Measurements from ENCODE around the gene LRP8. TPM values are rescaled to one million over a fixed set of nuclear protein-coding genes. Genes with fewer than 3 reads are reported as not detected.

The LRP8 gene
- total and polyA plus RNA-seq, 2 of the 4 experiments (the other 2 are of a cell fraction): 12.0 to 12.1 TPM

DNA sequence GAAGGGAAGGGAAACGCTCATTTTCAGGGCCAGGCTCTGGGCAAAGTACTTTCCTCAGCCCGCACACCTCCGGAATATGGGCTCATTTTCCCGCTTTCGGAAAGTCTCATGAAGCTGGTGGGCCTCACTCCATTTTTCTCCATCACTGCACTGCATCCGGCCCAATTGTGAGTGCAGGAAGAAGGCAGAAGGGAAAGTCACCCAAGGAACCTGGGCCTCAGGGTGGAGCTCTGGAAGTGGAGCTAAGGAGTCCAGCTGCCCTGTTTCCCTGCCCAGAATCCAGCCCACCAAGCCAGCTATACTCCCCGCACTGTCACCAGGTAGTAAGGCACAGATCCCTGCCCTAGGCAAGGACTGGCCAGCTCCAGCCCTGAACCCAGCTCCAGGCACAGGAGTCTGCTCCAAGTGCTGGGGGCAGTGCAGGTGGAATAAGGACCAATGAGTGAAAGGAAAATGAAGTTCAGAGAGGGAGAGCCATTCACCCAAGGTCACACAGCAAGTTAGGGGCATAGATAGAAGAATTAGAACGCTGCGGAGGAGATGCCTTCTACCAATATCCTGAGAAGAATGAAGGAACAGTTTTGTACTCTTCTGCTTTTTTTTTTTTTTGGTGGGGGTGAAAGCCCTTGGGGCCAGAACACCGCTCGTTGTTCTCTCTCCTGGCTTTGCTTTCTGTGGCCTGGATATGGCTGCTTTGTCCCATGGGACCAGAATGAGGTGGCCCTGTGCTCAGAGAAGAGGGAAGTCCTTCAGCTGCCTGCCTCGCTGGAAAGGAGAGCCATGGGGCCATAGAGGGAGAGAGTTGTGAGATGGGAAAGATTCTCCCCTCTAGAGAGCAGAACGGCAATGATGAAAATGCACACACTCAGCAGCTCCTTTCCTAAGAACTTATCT is 10.0 kb downstream of the LRP8 start:
- ChIA-PET CTCF (no interaction called here), POLR2A (ENCODE audit: unreplicated experiment) (no interaction called here)
- ATAC-seq (ENCODE audit: low read depth): no peak
- Histone ChIP-seq H2BK5ac (ENCODE audit: low read depth, low read length, poor library complexity, severe bottlenecking) (no peak overlapping the region), H2AK5ac (ENCODE audit: low read depth, low read length) (no peak overlapping the region), H2BK20ac (ENCODE audit: low read depth, low read length) (no peak overlapping the region), H3K4me3 (ENCODE audit: insufficient read depth, low read depth, low read length) (no peak overlapping the region), H3K9me1 (ENCODE audit: insufficient read depth, low read length) (no peaks in the 10 kb centered on the region), H4K91ac (ENCODE audit: insufficient read depth, low read depth, low read length) (no peak overlapping the region), H3K4me2 (ENCODE audit: low read depth, low read length) (no peak overlapping the region), H2AK9ac (replicated peaks; ENCODE audit: low read depth, low read length, poor library complexity) (no peak overlapping the region), H2AFZ (replicated peaks; ENCODE audit: low read length, poor library complexity) (peak overlapping the region; percentile 21), H4K8ac (ENCODE audit: low read depth in 2 of 2, low read length in 2 of 2) (no peak overlapping the region), H3K9ac (ENCODE audit: low read depth, low read length) (no peak overlapping the region), H3K14ac (replicated peaks; ENCODE audit: low read depth, low read length) (no peak overlapping the region), H3K27ac (ENCODE audit: insufficient read depth, low read length) (no peak overlapping the region), H2BK15ac (ENCODE audit: low read depth, low read length) (no peak overlapping the region), H3K18ac (ENCODE audit: low read depth, low read length) (no peak overlapping the region), H3K9me3 (ENCODE audit: control insufficient read depth, insufficient read depth, low read length) (no peaks in the 10 kb centered on the region), H3K27me3 (ENCODE audit: control insufficient read depth, insufficient read depth, low read length) (no peaks in the 10 kb centered on the region), H3K23ac (ENCODE audit: low read depth, low read length) (no peak overlapping the region), H3K56ac (ENCODE audit: extremely low read depth, insufficient read depth, low read length) (no peak overlapping the region), H3K79me1 (ENCODE audit: low read depth in 1 of 2, low read length in 2 of 2) (peaks cover 3% of the 10 kb centered on the region in 2 experiments; a peak in 1 of 4 replicates), H2BK120ac (ENCODE audit: low read depth, low read length) (no peak overlapping the region), H4K5ac (ENCODE audit: low read depth, low read length) (no peak overlapping the region), H3K36me3 (ENCODE audit: control insufficient read depth, insufficient read depth, low read length) (no peaks in the 10 kb centered on the region), H3K4me1 (ENCODE audit: control insufficient read depth, insufficient read depth, low read length) (peaks cover 4% of the 10 kb centered on the region; the same call in 1 of the 2 replicates), H3K4ac (ENCODE audit: low read depth, low read length) (no peak overlapping the region), H4K20me1 (ENCODE audit: insufficient read depth, low read length) (no peaks in the 10 kb centered on the region)
- intact Hi-C loops (cut with micrococcal nuclease): no loop called here
- in situ Hi-C loops (cut with MboI; ENCODE audit: low sequenced_read_pairs): no loop called here
- dilution Hi-C loops (cut with HindIII; ENCODE audit: low sequenced_read_pairs, unreplicated experiment): no loop called here
- 67% methylated on average over 1 of the region's 13 CpGs; no CpG with 5 or more reads in 1 of the 2 experiments for WGBS, 2 experiments (ENCODE audit: extremely low coverage in 2 of 2, insufficient read length in 1 of 2)
- no TSS peak for BruUV-seq (replicated peaks)
- no peak for DNase-seq
- TF ChIP-seq, protein P1, sequence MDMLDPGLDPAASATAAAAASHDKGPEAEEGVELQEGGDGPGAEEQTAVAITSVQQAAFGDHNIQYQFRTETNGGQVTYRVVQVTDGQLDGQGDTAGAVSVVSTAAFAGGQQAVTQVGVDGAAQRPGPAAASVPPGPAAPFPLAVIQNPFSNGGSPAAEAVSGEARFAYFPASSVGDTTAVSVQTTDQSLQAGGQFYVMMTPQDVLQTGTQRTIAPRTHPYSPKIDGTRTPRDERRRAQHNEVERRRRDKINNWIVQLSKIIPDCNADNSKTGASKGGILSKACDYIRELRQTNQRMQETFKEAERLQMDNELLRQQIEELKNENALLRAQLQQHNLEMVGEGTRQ (IDR thresholded peaks at IDR 0.05; ENCODE audit: low read depth, low read length): no peak
- no peak for TF ChIP-seq CEBPB (IDR thresholded peaks at IDR 0.05; ENCODE audit: low read depth, low read length)
- TF ChIP-seq, protein P2, sequence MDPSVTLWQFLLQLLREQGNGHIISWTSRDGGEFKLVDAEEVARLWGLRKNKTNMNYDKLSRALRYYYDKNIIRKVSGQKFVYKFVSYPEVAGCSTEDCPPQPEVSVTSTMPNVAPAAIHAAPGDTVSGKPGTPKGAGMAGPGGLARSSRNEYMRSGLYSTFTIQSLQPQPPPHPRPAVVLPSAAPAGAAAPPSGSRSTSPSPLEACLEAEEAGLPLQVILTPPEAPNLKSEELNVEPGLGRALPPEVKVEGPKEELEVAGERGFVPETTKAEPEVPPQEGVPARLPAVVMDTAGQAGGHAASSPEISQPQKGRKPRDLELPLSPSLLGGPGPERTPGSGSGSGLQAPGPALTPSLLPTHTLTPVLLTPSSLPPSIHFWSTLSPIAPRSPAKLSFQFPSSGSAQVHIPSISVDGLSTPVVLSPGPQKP (IDR thresholded peaks at IDR 0.05; ENCODE audit: borderline replicate concordance, low read depth, low read length): no peak
- TF ChIP-seq MAFK (IDR thresholded peaks at IDR 0.05; ENCODE audit: low read depth, low read length): no peak
- no peak for TF ChIP-seq POLR2A (IDR thresholded peaks at IDR 0.05; ENCODE audit: low read depth, low read length)
- TF ChIP-seq MXI1 (IDR thresholded peaks at IDR 0.05; ENCODE audit: borderline replicate concordance, low read depth, low read length): no peak
- no peak for TF ChIP-seq RFX5 (IDR thresholded peaks at IDR 0.05; ENCODE audit: low read depth, low read length)
- no peak for TF ChIP-seq NFE2L2 (IDR thresholded peaks at IDR 0.05; ENCODE audit: low read depth, low read length)
- TF ChIP-seq RAD21 (IDR thresholded peaks at IDR 0.05; ENCODE audit: low read length): no peak
- TF ChIP-seq SMC3 (IDR thresholded peaks at IDR 0.05; ENCODE audit: low read depth, low read length): no peak
- TF ChIP-seq, protein P3, sequence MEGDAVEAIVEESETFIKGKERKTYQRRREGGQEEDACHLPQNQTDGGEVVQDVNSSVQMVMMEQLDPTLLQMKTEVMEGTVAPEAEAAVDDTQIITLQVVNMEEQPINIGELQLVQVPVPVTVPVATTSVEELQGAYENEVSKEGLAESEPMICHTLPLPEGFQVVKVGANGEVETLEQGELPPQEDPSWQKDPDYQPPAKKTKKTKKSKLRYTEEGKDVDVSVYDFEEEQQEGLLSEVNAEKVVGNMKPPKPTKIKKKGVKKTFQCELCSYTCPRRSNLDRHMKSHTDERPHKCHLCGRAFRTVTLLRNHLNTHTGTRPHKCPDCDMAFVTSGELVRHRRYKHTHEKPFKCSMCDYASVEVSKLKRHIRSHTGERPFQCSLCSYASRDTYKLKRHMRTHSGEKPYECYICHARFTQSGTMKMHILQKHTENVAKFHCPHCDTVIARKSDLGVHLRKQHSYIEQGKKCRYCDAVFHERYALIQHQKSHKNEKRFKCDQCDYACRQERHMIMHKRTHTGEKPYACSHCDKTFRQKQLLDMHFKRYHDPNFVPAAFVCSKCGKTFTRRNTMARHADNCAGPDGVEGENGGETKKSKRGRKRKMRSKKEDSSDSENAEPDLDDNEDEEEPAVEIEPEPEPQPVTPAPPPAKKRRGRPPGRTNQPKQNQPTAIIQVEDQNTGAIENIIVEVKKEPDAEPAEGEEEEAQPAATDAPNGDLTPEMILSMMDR (conservative IDR thresholded peaks at IDR 0.05; ENCODE audit: low read depth, low read length): no peak
- no peak for TF ChIP-seq MAZ (IDR thresholded peaks at IDR 0.05; ENCODE audit: borderline replicate concordance, low read depth, low read length)
- no peak for TF ChIP-seq RCOR1 (IDR thresholded peaks at IDR 0.05; ENCODE audit: insufficient replicate concordance, low read length)
- no peak for TF ChIP-seq CHD1 (IDR thresholded peaks at IDR 0.05; ENCODE audit: low read depth, low read length)
- no peak for TF ChIP-seq BHLHE40 (IDR thresholded peaks at IDR 0.05; ENCODE audit: low read depth, low read length)

All from IMR-90 (cell line).